Measurements from ENCODE around the gene ARID5B.
"Not testable (repeated sequence)": the region's sequence is repeated elsewhere in the genome, so short reads cannot be mapped to it uniquely, and the experiment has no call there.

Gene ARID5B

DNA sequence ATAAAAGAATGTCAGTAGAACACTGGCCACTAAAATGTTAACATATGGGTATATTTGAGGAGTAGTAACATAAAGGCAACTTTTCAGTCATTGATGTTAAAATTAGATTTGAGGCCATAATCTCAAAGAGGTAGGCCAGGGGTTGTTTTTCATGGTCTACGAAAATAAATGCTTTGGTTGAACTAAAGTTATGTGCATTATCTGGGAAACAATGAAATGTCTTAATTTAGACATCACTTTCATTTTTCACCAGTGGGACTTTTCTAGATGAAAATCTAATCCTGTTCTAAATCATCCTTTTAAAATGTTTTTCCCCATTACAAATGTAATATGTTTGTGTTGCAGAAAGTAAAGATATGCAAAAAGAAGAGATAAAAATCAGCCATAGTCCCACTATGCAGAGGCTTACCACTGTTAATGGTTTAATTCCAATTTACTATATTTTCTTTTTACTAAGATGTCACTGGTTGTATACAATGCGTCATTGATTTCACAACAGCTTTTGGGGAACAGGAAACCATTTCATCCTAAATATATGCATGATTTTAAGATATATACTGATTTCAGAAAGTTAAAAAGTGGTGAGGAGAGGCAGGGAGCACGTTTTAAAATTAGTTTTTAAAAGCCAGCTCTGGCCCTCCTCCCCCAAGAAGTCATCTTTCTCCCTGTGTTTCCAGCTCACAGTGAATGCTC, 64.3 kb downstream of the ARID5B start:
- DNase-seq: no peak

DNA sequence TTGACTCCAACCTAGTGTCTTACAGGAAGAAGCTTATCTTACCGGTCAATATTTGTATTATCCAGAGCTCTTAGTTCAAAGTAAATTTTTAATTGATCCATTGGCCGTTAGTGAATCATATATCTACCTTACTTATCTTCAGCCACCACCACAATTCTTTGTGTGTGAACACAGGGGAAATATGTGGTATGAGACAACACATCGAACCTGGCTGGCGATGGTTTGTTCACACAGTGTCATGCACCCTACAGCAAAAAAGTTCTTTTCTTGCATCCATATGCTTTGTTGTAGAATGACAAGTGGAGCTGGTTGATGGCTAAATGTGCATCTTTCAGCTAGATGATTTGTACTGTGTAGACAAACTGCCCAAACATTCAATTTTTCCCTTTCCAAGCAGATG, 65.8 kb downstream of the ARID5B start:
- no peak for DNase-seq

DNA sequence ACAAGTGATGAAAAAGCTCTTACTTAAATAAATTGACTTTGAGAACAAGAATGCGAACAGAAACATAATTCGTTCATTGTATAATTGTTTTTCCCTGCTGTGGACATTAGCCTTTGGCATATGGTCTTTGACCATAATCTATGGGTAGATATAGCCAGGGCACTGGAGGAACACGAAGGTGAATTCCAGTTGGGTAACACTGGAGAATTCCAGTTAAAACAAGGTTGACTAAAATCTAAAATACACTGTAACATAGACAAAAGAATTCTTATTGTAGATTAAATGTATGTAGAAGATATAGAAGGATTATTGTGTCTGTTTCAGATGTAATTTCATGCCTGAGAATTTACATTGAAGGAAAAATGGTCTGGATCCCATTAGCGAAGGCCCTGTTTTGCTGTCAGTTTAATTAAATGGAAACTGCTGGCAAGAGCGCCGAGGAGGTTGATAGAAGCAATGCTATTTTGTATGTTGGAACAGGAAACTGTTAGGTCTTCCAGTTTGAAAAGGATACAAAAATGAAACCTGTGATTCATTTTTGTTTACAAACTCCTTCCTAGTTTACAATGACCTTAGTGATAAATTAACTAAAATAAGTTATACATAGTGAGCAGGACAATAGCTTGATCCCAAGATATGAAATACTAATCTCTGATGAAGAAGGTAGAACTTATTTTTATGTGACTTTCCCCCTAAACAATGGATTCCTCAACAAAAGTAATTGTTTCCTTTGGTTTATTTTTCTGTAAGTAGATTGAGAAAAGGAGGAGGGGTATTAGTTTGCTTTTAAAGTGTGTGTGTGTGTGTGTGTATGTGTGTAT, 68.9 kb downstream of the ARID5B start:
- DNase-seq: no peak

DNA sequence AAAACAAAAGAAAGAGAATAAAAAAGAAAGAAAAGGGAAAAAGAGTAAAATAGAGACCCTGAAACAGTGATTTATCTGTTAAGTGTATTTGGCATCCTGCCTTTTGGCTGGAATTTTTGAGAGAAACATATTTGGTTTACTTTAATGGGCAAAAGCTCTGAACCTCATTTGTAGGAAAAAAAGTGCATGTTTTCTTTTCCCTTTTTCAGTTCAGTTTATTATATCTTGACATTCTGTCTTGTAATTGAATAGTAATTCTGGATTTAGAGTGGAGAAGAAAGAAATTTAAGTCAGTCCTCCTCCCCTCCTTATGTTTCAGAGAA, 69.5 kb downstream of the ARID5B start:
- no peak for DNase-seq

DNA sequence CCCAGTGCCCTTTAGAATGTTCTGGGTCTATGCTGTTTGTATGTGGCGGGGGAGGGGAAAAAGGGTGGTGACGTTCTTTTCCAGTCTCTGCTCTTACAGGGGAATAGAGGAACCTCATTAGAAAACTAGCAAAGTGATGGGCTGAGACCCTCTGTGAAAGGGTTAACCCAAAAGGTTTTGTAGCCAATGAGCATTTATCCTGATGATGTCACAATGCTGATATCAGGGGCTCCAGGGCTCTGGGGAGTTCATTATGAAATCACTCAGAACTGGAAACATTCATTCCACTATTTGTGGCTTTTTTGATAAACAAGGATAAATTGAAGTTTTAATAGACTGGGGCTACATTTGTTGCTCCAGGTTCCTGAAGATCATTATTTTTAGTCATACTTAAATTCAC, 71.7 kb downstream of the ARID5B start:
- no peak for DNase-seq

DNA sequence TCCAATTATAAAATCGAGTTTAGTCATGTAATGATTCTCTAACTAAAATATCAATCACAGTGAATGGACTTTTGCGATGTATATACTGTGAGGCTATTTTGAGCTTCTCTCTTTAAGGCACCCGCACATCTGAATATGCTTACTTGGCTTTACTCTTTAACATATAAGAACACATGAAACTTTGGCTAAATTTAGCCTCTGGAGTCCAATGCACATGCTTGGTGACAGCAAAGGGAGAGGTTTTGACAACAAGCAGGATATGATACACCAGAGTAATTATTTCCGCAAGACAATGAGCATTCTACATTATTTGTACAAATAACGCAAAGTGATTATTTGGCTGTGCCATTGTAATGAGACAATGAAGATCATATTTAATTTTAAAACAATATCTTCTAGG, 72.4 kb downstream of the ARID5B start:
- no peak for DNase-seq

DNA sequence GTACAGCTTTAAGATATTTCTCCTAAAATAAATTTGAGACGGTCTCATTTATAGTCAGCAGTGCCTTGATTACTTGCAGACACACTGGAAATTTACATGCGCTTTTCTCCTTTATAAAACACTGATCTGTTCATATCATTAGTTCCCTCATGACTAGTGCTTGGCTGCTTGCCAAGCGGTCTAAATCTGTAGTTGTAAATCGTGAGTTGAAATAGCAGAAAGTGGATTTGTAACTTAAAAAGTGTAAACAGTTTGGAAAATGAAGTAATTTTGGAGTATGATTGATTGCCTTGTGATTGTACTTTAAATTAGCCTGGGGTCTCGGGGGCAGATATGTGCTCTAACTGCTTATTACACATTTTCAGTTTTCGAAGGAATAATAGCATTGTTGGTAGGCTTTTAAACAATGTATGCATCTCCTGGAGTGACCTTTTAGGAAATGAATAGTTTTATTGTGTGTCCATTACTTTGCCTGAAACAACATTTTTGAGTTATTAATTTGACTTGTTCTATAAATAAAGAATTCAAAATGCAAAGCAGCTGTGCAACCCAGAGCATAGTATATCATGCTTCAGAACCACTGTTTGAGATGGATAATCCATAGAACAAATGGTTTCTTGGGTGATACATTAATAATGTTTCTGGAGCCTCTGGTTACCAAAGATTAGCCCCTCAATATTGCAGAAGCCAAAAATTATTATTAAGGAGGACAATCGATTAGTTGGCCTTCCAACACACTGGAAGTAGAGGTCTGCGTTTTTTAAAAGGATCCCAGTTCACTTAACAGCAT, 73.3 kb downstream of the ARID5B start:
- peak; percentile 33 for DNase-seq

DNA sequence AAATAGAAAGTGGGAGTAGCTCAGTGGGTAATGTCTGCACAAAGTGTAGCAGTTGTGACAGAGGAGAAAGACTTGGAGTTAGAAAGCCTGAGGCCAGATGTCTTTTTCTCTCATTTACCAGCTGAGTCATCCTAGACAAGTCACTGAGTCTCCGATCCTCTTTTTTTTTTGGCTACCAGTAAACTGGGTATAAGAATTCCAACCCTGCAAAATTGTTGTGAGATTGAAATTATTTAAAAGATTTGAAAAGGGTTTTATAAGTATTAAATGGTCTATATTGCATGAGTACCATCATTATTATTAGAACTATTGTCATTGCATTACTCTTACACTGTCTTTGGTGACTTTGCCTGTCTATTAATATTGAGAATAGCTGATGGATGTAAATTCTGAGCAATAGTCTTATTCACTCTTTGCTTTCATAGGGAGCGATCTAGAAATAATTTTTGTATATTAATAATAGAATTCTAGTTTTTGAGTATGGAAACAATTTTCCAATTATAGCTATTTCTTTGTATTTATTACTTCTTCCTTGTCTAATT, 74.0 kb downstream of the ARID5B start:
- no peak for DNase-seq

DNA sequence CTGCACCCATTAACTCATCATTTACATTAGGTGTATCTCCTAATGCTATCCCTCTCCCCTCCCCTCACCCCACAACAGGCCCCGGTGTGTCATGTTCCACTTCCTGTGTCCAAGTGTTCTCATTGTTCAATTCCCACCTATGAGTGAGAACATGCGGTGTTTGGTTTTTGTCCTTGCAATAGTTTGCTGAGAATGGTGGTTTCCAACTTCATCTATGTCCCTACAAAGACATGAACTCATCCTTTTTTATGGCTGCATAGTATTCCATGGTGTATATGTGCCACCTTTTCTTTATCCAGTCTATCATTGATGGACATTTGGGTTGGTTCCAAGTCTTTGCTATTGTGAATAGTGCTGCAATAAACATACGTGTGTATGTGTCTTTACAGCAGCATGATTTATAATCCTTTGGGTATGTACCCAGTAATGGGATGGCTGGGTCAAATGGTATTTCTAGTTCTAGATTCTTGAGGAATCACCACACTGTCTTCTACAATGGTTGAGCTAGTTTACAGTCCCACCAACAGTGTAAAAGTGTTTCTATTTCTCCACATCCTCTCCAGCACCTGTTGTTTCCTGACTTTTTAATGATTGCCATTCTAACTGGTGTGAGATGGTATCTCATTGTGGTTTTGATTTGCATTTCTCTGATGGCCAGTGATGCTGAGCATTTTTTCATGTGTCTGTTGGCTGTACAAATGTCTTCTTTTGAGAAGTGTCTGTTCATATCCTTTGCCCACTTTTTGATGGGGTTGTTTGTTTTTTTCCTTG, 75.6 kb downstream of the ARID5B start:
- DNase-seq: not testable (repeated sequence)

DNA sequence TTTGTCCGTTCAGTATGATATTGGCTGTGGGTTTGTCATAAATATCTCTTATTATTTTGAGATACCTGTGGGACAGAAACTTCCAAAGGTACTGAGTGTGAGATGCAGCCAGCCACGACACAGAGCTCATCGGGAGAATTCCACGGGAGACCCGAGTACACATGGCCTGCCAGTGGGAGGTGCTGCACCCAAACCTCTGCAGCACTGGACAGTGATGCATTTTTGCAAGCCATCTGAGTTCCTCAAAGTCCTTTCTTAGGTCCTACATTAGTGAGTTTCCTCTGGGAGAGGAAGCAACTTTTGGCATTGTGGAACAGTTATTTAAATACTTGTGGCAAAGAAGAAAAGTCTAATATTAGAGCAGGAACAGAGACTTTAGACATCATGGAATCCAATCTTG, 77.5 kb downstream of the ARID5B start:
- DNase-seq: no peak

DNA sequence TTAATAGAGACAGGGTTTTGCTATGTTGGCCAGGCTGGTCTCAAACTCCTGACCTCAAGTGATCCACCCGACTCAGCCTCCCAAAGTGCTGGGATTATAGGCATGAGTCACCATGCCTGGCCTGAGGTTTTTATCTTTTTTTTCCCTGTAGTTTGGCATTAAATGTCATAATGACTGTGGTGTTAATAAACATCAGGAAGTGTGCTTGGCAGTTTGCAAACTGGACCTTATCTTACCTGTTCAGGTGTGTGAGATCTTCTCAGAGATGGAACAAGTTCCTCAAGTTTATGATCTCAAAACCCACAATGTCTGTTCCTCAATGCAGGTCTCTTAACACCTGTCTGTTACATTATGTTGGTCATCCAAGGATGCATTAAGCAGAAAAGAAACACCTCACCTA, 80.0 kb downstream of the ARID5B start:
- no peak for DNase-seq

DNA sequence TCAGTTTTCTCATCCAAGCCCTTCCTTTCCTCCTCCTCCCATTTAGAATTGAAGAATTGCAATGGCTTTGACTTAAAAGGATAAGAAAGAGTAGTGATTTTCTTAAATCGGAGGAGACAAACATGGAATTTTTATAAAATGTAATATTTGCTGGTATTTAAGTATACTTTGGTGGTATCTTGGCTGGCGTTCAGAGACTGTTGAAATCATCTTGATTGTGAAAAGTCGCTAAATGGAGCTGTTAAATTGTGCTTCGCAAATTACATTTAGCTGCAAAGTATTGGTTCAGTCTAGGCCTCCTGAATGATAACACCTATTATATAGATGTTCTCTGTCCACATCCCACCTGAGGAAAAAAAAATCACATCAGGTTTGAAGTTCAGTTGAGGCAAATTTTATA, 81.8 kb downstream of the ARID5B start:
- no peak for DNase-seq

DNA sequence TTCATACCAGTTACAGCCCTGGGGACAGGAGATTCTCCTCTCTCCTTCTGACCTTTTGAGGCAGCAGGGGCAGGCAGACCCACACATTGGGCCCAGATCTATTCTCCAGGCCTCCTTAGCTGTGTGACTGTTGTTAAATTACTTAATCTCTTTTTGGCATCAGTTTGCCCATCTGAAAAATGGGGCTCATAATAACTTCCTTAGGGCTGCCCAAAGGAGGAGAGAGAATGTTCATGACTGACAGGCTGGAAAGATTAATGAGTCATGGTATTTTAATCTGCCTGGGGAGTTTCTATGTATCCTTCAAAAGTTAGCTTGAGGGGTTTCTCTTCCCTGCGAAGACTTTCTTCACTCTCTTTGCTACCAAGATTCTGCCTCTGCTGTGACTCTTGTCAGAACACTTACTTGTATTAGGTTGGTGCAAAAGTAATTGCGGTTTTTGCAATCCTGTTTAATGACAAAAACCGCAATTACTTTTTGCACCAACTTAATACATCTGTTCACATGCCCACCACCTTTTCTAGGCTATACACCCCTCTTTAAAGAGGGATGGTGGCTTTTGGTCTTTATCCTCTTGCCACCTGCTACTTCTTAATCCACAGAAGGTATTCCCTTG, 83.4 kb downstream of the ARID5B start:
- DNase-seq: no peak

DNA sequence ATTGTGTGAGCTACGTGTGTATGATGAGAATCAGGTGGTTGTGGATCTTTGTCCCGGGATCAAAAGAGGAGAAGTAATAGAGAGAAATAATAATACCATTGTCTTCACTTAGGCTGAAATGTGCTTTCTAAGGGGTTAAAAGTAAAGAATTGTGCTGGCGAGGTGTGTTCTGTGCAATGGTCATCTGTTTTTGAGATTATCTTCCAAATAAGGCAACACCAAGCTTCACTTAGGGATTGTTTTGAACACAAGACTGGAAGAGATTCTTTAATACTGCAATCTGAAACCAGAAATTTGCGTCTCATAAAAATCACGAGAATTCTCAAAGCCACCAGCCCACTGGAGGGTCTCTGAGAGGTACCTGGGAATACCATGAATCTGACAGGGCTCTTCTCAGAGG, 84.2 kb downstream of the ARID5B start:
- no peak for DNase-seq

DNA sequence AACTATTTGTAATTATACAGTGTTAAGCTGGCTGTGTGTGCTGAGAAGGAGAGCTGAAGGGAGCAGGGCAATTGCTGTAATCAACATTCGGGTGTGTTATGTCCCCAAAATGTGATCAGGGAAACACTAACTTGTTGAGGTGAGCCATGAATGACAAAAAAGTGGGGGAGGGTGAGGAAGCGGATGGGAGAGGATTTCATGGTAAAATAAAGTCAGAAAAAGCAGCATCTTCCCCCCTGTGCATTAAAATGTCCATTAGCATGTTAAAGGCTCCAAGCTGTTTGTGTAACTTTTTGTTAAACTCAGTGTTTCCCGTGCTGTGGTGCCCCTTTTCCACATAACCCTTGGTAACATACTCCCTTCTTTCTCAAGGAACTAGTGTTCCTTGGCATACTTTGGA, 84.9 kb downstream of the ARID5B start:
- no peak for DNase-seq

DNA sequence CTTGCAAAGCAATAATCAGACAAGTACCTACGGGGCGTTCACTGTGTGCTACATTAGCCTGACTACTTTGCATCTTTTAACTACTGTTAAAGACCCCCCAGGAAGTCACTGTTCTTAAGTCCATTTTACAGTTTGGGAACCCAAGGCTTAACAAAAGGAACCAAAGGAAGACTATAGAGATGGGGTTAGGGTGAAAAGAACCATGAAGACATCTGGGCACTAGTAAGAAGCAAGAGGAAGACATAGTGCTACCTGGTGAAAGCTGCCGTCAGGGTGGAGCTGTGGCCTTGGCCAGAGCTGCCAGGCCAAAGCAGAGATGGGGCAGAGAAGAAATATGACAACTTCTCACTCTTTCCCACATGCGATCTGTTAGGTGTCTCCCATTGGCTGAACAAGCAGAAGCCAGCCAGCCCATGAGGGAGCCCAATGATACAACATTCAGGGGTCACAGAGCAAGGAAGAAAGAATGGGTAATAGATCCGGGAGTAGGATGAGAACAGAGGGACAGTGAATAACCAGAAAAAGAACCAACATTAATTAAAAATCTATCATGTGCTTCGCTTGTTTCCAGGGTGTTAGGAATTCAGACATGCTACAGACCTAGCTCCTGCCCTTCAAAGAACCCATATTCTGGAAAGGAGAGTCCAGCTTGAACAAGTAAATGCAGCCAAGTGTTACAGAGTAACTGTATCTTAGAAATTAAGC, 85.4 kb downstream of the ARID5B start:
- DNase-seq: no peak

DNA sequence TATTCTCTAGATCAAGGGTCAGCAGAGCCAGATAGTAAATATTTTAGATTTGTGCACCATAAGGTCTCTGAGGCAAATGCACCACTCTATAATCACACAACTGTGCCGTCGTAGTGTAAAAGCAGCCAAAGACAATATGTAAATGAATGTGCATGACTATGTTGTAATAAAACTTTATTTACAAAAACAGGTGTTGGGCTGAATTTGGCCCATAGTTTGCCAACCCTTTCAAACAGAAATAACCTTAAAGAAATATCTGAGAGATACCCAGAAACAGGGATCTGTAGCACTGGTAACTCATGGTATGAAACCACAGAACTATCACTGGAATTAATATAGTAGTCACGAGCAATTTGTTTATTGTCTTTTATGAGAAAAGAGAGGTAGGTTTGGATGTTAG, 86.0 kb downstream of the ARID5B start:
- DNase-seq: no peak

DNA sequence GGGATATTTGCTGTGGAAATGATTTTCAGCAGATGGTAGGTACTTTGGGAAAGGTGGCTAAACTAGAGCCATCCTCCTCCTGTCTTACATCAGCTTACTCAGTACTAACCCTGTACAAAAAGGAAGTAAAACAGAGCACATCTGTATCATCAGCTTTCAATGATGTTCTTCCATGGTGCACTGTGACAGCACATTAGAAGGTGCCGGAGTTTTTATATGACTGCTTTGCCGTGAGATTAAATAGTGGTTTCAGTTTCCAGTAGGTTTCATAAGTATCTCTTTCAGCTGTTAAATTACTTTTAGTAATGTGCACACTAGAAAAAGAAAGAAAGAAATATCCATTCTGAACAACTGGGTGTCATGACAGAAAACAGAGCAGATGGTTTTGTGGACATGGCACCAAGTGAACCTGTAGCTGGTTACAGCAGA, 86.5 kb downstream of the ARID5B start:
- DNase-seq: no peak

DNA sequence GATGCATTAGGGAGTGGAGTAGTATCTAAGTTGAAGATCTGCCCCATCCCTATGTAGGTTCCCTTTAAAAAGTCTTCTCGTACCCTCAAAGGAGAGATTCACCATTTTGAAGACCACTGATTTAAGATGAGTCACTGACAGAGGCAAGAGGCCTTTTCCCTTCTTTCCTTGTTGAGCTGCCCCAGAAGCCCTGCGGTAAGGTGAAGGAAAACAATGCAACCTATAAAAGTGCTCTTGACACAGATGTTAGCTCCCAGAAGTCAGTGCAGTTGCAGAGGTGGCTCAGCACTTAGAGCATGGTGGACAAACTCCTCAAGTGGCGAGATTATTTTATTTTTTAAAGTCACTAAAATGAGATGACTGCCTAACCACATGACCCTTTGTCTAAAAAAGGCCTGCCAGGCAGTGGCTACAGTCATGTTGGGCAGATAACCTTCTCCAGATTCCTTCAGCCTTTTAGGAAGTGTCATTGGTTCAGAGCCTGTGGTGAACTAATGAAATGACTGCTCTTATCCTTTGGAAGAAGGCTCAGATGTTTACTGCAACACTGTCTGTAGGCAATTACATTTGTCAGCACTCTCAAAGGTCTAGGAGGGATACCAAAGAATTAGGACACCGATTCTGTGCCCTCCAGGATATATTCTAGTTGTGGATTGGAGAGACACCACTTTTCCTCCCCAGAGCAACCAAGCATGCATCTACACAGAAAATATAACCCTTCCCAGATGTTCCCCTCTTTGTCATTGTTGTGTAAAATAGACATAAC, 88.7 kb downstream of the ARID5B start:
- DNase-seq: no peak

DNA sequence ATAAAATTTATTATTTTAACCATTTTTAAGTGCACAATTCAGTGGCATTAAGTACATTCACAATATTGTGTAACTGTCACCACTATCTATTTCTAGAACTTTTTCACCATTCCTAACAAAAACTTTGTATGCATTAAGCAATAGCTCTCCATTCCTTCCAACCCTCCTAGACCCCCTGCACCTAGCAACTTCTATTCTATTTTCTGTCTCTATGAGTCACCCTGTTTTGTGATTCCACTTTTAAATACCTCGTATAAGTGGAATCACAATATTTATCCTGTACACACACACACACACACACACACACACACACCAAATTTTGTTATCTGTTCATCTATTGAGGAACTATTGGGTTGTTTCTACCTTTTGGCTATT, 89.2 kb downstream of the ARID5B start:
- no peak for DNase-seq

DNA sequence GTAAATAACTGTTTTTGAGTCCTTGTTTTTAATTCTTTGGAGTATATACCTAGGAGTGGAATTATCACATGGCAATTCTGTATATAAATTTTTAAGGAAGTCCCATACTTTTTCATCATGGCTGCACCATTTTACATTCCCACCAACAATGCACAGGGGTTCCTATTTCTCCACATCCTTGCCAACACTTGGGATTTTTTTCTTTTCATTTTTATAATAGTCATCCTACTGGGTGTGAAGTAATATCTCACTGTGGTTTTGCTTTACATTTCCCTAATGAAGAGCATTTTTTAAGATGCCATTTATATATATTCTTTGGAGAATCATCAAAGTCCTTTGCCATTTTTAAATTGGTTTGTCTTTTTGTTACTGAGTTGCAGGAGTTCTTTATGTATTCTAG, 89.7 kb downstream of the ARID5B start:
- no peak for DNase-seq
